ENCODE measurements around the gene HARS1. TPM values are rescaled to one million over a fixed set of nuclear protein-coding genes. Genes with fewer than 3 reads are reported as not detected.
A peak's percentile ranks its signal among the peaks of the same experiment; 100 is the strongest.

Gene HARS1
- total and polyA plus RNA-seq, 2 of the 13 experiments (the other 11 are each of a cell fraction or from before 2014, with no cell fraction given), result 36.9 to 66.2 TPM

GRCh38 chr5:140664359-140665119 is 26.6 kb downstream of the HARS1 start, which contains the start of gene WDR55 (continued):
- TF ChIP-seq ZNF619 (CRISPR knock-in tag; IDR thresholded peaks at IDR 0.05), result 0 out of 2 replicates have a peak, but pooled peaks have one; percentile 22
- no peak for TF ChIP-seq PRDM15 (CRISPR knock-in tag; IDR thresholded peaks at IDR 0.05)
- TF ChIP-seq KIAA2018 (CRISPR knock-in tag; IDR thresholded peaks at IDR 0.05; ENCODE audit: borderline replicate concordance), result no peak
- no peak for TF ChIP-seq ZNF446 (CRISPR knock-in tag; IDR thresholded peaks at IDR 0.05)
- no peak for TF ChIP-seq ZNF326 (CRISPR knock-in tag; IDR thresholded peaks at IDR 0.05; ENCODE audit: borderline replicate concordance)
- TF ChIP-seq ZNF772 (CRISPR knock-in tag; IDR thresholded peaks at IDR 0.05), result peak; percentile 84; the same call in 1 of the 2 replicates
- TF ChIP-seq HIVEP1 (CRISPR knock-in tag; IDR thresholded peaks at IDR 0.05), result peak; percentile 69
- no peak for TF ChIP-seq ZNF547 (CRISPR knock-in tag; IDR thresholded peaks at IDR 0.05)
- TF ChIP-seq FOXM1 (CRISPR knock-in tag; IDR thresholded peaks at IDR 0.05), result no peak
- no peak; the same call in 1 of the 2 replicates for TF ChIP-seq ARID5B (CRISPR knock-in tag; IDR thresholded peaks at IDR 0.05)
- TF ChIP-seq SMAD3 (CRISPR knock-in tag; IDR thresholded peaks at IDR 0.05), result peak; percentile 62; the same call in 1 of the 2 replicates
- no peak for TF ChIP-seq TCF12 (IDR thresholded peaks at IDR 0.05)
- no peak for TF ChIP-seq TCF12 (CRISPR knock-in tag; IDR thresholded peaks at IDR 0.05)
